Gastroesophageal sphincter (tissue), 3 donors: ENCODE results near the gene C1RL.

ENCODE experiments used
- CTCF ChIP-seq, 4 experiments: fragments of 200-600 bp in 2 of 4; fragments of 450-650 bp in 2 of 4; sonication (generic) in 1 of 4; IDR thresholded peaks; one replicate each; pipeline ENCODE4 v1.5.1; 2017 to 2019; ENCODE audit warnings: antibody characterized with exemption in 4 of 4, mild to moderate bottlenecking in 2 of 4, moderate library complexity in 2 of 4
- POLR2A ChIP-seq, 2 donors: fragments of 450-650 bp; IDR thresholded peaks; one replicate each; pipeline ENCODE4 v1.6.1; 2017; ENCODE audit warnings: antibody characterized with exemption in 2 of 2, mild to moderate bottlenecking in 2 of 2, moderate library complexity in 1 of 2

GRCh38 chr12:7091660-7092228 lies 17.3 kb downstream of the C1RL start:
- TF ChIP-seq CTCF (IDR thresholded peaks at IDR 0.05) = no peak
- TF ChIP-seq POLR2A (IDR thresholded peaks at IDR 0.05) = no peak
